Measurements from ENCODE around the gene EEPD1.
"Not testable (repeated sequence)": the region's sequence is repeated elsewhere in the genome, so short reads cannot be mapped to it uniquely, and the experiment has no call there.

GRCh38 chr7:36149240-36149639, 3.8 kb upstream of the EEPD1 start:
- not testable (repeated sequence) for TF ChIP-seq CTCF, POLR2A (IDR thresholded peaks at IDR 0.05)
